Fibroblast of the aortic adventitia (primary cell): Measurements from ENCODE around the gene SUSD5. TPM values are rescaled to one million over a fixed set of nuclear protein-coding genes. Genes with fewer than 3 reads are reported as not detected.
"Not testable (repeated sequence)": the region's sequence is repeated elsewhere in the genome, so short reads cannot be mapped to it uniquely, and the experiment has no call there.

Source experiments
- DNase-seq: peaks from one replicate; pipeline ENCODE4 v3.0.0-alpha.2; 2010; ENCODE audit warnings: low read depth
- H3K4me3 ChIP-seq: 2 replicates; pipeline ENCODE4 v1.5.1; 2011; ENCODE audit warnings: low read depth, mild to moderate bottlenecking, control low read depth, low read length, moderate library complexity
- CTCF ChIP-seq: IDR thresholded peaks from 2 replicates; pipeline ENCODE4 v1.5.1; 2011; ENCODE audit warnings: mild to moderate bottlenecking, low read length, control low read depth, inconsistent platforms; ENCODE audit not compliant: insufficient read depth
- total RNA-seq: library from RNA; depleted of rRNA; stranded (reverse); fragments of >200 nt; gene quantifications from 2 replicates; pipeline ENCODE4 v1.2.3, GENCODE V29; 2012; ENCODE audit warnings: low replicate concordance

SUSD5 gene
- total RNA-seq, 1 donor = 2.9 TPM

DNA sequence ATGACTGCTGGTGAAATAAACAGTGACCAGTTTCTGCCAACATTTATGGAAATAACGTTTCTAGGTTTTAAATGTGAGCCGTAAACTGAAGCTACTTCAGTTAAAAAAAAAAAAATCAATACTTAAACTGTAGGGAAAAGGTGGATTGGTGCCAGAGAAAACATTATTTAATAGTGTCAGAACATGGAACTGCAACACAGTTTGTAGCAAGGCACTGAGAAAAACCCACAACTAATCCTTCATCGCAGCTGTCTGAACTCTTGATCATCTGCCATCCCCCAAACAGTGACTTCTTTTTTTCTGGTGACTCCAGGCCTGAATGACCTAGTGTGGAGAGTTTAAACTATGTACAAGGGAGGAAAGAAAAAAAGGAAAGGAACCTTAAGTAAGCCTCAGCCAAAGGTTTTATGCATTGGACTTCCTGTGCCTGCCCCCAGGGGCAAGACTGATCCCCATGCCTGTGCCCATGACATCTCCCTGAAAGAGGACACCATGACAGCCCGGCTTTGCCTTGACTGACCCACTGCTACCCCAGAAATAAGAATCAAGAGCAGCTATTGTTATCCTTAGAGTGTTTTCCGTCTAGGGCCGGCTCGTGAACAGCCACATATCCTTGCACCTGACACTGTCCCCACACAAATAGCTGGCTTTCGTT lies 71.7 kb downstream of the SUSD5 start:
- no peak overlapping the region for H3K4me3 ChIP-seq
- peak; percentile 76 for DNase-seq
- peak; percentile 14 for TF ChIP-seq CTCF

DNA sequence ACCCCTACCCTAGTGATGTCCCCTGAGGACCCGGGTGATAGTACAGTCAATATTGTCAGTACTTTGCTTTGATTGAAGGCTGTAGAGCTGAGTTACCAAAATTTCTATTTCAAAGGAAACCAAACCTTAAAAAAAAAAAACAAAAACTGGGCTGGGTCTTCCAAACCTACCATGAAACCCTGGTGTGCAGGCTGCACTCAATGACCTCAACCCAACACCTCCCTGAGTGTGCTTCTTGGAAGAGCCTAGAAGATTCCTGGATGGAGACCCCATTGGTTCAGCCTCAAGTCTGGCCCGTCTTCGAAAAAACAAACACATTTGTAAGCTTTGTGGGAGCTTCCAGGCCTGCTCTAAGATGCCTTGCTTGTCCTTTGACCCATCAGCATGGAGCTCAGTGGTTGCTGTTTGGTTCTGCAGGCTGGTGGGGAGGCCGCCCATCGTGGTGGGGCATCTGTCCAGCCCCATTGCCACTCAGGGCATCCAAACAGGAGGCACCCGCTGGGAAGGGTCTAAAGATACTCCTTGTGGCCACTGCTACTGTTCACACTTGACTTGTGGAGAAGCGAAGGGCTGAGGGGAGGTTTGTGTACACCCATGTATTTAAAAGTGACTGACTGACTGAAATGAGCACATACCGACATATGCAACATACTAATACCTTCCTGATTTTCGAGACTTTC lies 72.6 kb downstream of the SUSD5 start:
- no peak for DNase-seq
- no peak for TF ChIP-seq CTCF
- no peak overlapping the region for H3K4me3 ChIP-seq

DNA sequence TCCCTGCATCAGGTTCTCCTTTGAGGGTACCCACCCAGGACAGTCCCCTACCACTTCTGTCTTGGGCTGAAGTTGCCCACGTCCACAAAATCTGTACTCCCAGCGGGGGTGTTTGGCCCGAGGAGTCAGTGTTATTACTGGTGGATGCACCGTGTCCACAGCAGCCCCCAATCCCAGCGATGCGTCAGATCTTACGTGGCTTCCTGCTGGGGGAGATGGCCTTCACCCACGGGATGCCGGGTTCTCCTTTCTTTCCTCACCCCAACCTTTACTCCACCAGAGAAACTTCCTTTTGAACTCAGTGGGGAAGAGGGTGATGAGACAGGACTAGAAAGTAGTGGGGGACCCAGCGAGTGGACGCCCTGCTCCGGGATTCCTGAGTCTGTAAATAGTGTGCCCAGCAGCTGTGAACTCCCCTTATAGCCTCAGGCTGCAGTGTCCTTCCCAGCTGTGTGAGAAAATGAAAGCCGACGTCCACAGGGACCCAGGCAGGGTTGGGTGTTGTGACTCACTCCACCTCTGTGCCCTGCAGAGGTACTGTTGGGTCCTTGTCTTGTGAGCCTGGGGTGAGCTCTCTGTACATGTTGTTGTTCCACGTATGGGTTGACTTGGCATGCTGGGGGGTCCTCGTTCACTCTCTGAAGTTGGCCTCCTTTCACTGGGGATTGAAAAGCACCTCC lies 73.2 kb downstream of the SUSD5 start:
- H3K4me3 ChIP-seq = no peak overlapping the region
- DNase-seq = no peak
- no peak for TF ChIP-seq CTCF

GRCh38 chr3:33144433-33144832 lies 74.2 kb downstream of the SUSD5 start:
- peak; percentile 21 for TF ChIP-seq CTCF
- no peak for DNase-seq
- H3K4me3 ChIP-seq = no peak overlapping the region

- no peak for TF ChIP-seq CTCF
- H3K4me3 ChIP-seq = no peak overlapping the region
- no peak for DNase-seq
Measured at GRCh38 chr3:33141006-33141405, 77.6 kb downstream of the SUSD5 start.

DNA sequence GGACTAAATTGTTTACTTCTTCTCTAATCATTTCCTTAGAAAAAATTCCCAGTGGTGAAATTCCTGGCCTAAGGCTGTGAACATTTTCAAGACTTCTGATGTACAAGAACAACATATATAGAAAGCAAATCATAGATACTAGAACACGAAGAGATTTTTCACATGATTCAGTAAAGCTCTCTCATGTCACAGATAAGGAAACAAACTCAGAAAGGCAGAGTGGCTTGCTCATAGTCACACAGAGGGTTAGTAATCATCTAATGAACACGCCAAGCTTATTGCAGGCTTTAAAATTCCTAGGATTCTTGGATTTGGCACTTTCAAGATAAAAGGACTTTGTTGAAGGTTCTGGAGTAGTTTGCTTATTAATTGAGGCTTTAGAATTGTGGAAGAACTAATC lies 78.6 kb downstream of the SUSD5 start:
- DNase-seq = peak; percentile 81
- TF ChIP-seq CTCF = no peak

GRCh38 chr3:33139006-33139623 lies 79.5 kb downstream of the SUSD5 start:
- DNase-seq, H3K4me3 ChIP-seq: not testable (repeated sequence)

More for the DNA sequence above, 78.6 kb downstream of the SUSD5 start:
- no peak overlapping the region for H3K4me3 ChIP-seq
